ENCODE results near the gene AUTS2.

GRCh38 chr7:70374772-70375533 is 776.7 kb downstream of the AUTS2 start:
- TF ChIP-seq CTCF (optimal IDR thresholded peaks at IDR 0.05 in 1 of 3, IDR thresholded peaks at IDR 0.05 in 1 of 3, conservative IDR thresholded peaks at IDR 0.05 in 1 of 3; ENCODE audit: extremely low read depth in 1 of 3, insufficient read depth in 2 of 3, low read length in 3 of 3), result no peak
- TF ChIP-seq EZH2 (IDR thresholded peaks at IDR 0.05; ENCODE audit: low read length), result no peak
